T-helper 2 cell treated with Interferon-gamma antibody and Interleukin-4, amounts not matched to agents 100 ng/mL and 5 ng/mL, for 36 hours (primary cell): ENCODE results near the gene ZNF319. TPM values are rescaled to one million over a fixed set of nuclear protein-coding genes. Genes with fewer than 3 reads are reported as not detected.

Experiments
- intact Hi-C: fragments of 100-400 bp; cut with micrococcal nuclease; formaldehyde crosslinking; loops from one replicate; pipeline ENCODE4 v1.15.1; 2023
- total RNA-seq: library from RNA; stranded (reverse); gene quantifications from 2 replicates; pipeline ENCODE4 v1.2.3, GENCODE V29; 2022

The ZNF319 gene
- 16.1 and 16.7 TPM in 2 replicates for total RNA-seq

DNA sequence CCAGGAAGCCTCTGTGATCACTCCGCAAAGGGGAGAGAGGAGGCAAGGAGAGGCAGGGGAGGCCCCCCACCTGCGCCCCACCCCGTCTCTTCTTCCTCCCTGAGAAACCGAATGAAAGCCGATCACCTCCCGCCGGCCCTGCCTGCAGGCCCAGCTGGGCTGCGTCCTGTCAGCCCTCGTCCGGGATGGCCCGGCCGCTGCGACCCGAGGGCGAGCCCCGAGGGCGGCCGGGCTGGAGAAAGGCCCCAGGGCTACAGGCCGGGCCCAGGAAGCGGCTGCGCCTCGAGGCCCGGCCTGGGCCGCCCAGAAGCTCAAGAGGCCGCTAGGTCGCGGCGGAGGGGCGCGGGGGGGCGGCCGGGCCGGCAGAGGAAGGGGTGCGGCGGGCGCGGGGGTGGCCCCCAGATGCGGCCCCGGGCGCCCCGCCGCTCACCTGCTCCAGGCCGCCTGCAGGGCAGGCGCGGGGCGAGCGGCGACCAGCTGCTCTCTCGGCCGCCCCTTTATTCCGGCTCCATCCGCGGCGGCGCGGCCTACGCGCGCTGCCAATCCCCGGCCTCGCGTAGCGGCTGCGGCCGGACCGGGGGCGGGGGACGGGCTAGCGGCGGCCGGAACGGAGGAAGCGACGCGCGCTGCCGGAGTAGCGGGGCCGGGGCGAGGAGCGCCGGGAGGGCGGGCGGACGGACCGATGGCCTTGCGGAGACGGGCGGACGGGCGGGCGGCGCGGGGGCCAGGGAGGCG, at the start of gene ZNF319:
Gene ZNF319, minus strand, starts transcription at position 702 of the 735 bp plus-strand sequence. CDS start 2,407 bp downstream, outside the sequence.
- intact Hi-C loops, result loop anchor here (1.0 to 5.0 kb wide), 8 partner anchors 129 to 423 kb away; partner anchors contain the start of genes CFAP20, GINS3 and KATNB1

DNA sequence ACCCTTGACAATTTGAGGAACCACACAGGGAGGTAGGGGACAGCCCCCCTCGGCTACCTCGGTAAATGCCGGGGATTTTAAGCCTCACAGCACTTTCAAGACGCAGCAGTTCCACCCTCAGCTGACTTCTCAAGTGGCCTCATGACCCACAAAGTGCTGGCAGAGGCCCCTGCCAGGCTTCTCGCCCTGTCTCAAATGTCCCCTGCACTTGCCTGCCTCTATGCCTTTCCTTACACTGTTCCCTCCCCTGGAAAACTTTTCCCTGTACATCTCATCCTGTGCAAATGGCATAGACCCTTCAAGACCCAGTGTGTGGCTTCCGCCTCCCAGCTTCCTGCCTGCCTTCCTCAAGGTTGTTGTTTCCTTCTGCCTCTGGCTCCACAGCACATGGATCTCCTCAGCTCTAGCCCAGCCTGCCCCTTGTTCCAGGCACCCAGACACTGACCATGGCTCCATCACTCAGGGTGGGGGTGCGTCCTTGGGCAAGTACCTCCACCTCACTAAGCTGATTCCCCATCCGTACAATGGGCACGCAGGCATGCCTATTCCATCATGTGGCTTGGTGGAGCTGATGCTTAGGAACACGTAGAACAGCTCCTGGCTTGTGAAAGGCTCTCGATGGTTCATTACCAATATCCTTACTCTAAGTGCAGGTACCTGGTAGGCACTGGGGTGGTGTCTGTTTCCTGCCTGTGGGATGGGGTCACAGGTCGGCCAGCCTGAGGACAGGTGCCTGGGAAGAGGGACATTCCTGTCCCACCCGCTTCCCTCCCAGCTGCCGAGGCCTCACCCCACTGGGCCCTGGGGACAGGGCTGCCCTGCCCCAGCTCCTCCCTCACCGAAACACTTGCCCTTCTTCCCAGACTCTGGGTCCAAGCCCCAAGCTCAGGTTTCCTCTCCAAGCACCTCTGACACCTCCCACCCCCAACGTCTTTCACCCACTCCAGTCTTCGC, 49.0 kb upstream of the ZNF319 start:
- intact Hi-C loops, result no loop called here

DNA sequence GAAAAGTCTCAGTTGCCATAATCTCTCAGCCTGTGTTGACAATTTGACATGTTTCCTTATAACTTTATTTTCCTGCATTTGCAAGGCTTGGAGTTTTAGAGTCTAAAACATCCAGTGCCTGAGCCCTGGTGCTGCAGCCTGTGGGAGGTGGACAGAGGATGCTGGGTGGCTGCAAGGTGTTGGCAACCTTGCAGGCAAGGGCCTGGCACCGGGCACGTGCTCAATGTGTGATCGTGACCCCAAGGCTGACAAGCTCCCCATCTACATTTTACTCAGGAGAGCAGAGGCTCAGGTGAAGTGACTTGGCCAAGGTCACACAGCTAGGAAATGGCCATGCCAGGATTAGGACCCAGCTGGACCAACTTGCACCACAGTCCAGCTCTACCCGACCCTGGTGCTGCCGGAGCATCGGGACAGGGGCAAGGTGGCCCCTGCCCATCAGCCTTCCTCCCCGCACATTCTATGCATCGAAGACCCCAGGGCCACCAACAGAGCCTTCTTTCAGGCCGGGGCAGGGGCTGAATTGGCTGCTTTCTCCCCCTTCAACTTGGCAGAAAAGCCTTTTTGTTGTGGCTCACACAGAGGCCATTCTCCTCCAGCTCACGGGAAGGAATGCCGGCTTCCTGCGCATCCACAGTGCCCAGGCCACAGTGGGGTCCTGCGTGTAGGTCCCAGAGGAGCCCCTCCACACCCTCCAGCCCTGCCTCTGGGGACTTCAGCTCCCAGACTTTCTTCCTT, 48.2 kb upstream of the ZNF319 start:
- intact Hi-C loops, result no loop called here

DNA sequence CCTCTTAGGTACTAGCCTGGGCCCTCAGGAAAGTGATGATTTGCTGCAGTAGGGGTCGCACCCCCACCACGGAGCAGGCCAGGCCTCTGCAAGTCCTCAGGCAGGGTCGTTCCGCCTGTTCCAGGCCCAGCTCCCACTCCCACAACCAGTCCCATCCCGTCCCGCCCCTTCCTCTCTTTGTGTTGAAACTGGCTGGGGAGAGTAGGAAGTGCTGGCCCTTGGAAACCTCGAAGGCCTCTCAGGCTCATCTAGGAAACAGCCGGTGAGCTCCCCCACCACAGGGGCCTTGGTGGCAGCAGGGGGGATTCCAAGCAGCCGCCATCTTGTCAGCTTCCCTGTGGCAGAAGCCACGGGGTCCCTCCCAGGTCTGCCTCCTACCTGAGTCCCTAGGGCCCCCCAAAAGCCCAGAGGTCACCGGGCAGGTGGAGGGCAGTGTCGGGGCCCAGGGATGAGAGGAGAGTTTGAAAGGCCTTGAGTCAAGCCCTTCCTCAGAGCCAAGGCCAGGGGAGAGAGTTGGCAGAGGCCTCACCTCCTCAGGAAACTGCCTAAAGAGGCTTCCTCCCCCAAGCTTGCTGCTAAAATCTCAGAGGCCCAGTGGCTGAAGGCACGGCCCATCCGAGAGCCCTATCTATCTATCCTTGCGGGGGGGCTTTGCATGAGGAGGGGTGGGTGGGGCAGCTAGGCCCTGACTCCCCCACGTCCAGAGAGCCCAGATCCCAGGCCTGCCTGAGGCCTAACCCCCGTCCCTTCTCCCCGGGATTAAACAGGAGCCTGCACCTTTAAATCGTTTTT, 47.3 kb upstream of the ZNF319 start:
- intact Hi-C loops, result no loop called here

DNA sequence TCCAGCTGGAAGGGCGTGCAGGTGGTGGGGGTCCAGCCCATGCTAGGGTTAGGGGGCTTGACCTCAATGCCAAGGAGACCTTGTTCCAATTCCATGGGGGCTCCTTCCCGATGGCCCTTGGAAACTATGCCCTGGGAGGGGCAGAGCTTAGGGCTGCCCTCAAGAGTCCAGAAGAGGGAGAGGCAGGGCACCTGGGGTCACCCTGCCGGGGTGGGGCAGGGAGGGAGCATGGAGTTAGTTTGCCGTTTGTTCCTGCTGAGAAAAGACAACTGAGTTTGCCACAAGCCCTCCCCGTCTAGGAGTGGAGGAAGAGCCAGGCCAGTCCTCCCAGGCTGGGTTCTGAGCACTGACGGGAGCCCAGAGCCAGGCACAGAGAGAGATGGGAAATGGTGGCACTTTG, 46.5 kb upstream of the ZNF319 start:
- intact Hi-C loops, result no loop called here

DNA sequence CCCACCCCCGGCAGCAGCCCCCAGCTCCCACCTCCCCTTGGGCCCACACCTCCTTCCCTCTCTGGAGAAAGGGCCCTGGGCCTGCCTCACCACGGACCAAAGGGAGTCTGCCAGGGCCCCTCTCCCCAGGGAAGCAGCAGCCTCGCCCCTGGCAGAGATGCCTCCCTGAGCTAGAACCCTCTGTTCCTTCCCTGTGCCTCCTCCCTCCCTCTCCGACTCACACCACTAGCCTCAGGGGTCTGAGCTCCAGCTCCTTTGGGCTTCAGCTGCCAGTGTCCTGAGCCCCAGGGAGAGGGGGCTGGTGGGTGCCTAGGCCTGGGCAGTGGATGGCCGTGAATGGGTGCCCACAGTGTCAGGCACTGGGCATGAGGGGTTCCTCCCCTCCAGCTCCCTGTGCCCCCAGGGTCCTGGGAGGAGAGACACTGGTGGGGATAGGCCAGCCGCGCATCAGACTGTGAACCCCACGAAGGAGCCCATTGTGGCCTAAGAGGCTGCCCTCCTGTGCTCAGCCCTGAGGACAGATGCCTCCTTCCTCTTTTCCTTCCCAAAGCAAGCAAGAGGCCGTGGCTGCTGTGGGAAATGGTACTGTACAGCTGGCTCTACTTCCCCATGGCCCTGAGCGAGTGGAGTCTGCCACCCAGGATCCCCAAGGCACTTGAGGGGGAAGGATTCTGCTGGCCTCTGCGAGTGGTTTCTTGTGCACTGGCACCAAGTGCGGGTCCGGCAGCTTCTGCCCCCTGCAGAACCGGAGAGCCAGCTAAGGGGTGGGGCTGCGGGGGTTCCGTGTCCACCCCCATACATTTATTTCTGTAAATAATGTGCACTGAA, 45.8 kb upstream of the ZNF319 start:
- intact Hi-C loops, result no loop called here

DNA sequence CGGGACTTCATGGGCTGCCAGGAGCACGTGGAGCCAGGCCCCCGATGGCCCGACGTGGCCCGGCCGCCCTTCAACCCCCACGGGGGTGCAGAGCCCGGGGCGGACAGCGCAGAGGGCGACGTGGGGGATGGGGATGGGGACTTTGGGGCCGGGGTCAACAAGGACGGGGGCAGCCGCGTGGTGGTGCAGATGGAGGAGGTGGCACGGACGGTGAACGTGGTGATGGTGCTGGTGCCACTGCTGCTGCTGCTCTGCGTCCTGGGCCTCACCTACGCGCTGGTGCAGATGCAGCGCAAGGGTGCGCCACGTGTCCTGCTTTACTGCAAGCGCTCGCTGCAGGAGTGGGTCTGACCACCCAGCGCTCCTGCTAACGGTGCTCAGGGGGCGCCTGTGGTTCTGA, 44.6 kb upstream of the ZNF319 start:
- intact Hi-C loops, result no loop called here

DNA sequence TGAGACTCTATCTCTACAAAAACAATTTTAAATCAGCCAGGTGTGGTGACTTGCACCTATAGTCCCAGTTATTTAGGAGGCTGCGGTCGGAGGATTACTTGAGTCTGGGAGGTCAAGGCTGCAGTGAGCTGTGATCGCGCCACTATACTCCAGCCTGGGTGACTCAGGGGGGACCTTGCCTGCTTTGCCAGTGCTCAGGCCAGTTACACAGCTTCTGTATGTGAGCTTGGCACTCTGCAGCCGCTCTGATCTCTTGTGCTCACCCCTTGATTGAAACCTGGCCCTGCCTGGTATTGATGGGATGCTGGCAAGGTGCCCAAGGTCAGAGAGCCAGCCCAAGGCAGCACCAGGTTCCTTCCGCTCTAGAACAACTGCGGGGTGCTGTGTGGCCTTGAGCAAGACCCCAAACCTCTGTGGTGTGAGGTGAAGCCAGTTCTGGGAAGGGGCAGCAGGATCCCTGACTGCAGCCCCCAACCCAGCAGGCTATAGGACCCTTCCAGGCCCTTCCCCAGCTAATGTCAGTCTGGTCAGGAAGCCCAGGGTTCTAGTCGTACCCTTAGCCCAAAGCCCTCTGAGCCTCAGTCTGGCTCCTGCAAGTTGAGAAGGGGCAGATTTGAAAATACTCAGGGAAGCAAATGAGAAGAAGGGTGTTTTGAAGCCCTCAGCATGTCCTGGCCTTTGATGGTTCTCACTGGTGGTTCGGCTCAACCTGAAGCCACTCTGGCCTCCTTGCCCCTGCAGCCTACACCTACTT, 44.0 kb upstream of the ZNF319 start:
- intact Hi-C loops, result no loop called here

DNA sequence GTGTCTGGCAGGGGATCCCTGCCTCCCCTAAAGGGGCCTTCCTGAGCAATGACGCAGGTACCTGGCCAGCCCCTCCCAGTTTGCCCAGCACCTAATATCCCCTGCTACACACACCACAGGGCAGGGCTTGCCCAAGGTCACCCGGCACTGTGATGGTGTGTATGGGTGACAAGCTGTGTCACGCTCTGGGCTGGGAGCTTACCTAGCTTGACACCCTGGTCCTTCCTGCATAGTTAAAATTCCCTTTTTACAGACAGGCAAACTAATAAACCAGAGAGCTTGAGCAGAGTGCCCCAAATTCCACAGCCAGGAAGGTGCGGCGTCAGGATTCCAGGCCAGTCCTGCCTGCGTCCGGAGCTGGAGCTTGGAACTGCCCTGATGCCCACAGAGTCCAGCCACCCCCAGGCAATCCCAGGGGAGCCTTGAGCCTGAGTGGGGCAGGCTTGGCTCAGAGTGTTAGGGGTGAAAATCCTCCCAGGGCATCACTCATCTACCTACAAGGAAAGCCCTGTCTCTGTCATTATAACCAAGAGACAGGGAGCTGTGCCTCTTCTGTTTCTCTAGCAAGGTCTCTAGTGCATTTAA, 43.2 kb upstream of the ZNF319 start:
- intact Hi-C loops, result no loop called here

DNA sequence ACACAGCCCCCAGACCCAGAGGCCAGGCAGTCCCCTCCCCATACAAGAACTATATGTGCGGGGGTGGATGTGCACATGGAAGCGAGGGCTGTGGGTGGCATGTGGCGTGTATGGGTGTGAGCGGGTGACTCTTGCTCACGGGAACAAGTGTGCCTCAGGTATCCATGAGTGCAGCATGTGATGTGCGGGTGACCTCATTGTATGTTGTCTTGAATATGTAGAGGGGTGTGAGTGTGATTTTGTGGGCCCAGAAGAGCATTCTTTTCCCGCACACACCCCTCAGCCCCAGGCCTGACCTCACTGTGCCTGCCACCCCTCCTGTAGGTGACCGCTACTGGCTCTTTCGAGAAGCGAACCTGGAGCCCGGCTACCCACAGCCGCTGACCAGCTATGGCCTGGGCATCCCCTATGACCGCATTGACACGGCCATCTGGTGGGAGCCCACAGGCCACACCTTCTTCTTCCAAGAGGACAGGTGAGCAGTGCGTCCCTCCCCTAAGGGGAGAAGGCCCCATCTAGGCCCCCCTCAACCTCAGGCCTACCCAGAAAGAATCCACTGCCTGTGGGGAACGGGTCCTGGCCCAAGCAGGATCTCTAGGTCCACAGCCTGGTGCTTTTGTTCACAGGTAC, 42.5 kb upstream of the ZNF319 start:
- intact Hi-C loops, result no loop called here

DNA sequence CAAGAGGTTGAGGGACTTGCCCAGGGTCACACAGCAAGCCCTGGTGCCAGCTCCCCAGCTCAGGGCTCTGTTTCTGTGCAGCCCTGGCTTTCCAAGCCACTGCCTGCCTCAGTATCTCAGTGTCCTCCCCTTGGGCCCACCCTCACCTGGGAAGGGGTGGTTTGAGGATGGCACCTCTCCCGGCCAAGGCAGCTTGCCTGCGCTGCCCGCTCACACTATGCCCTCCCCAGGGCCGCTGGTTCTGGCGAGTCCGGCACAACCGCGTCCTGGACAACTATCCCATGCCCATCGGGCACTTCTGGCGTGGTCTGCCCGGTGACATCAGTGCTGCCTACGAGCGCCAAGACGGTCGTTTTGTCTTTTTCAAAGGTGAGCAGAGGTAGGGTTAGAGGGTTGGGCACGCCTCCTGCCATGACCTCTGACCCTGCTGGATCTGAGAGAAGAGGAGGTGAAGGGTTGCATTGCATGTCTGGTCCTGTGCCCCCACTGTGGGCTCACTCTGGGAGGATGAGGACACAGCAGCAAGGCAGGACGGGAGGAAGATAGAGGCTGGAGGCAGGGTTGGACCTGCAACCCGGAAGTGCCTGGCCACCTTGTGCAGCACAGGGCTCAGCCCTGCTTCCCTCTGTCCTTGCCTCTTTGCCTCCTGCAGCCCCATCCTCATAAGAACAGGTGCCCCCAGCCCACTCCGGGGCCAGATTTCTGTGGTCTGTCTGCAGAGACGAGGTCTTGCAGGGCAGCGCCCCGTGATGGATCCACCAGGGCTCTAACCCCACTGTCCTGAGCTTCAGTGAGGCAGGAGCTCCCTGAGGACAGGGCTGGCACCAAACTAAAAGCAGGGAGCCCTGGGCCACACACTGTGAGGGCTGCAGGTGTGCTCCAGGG, 41.8 kb upstream of the ZNF319 start:
- intact Hi-C loops, result no loop called here

DNA sequence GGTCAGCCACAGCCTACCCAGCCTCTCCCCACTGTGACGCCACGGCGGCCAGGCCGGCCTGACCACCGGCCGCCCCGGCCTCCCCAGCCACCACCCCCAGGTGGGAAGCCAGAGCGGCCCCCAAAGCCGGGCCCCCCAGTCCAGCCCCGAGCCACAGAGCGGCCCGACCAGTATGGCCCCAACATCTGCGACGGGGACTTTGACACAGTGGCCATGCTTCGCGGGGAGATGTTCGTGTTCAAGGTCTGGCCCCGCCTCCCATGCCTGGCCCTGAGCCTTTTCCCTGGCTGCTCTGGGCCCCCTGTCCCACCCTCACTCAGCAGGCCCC, 41.1 kb upstream of the ZNF319 start:
- intact Hi-C loops, result no loop called here

DNA sequence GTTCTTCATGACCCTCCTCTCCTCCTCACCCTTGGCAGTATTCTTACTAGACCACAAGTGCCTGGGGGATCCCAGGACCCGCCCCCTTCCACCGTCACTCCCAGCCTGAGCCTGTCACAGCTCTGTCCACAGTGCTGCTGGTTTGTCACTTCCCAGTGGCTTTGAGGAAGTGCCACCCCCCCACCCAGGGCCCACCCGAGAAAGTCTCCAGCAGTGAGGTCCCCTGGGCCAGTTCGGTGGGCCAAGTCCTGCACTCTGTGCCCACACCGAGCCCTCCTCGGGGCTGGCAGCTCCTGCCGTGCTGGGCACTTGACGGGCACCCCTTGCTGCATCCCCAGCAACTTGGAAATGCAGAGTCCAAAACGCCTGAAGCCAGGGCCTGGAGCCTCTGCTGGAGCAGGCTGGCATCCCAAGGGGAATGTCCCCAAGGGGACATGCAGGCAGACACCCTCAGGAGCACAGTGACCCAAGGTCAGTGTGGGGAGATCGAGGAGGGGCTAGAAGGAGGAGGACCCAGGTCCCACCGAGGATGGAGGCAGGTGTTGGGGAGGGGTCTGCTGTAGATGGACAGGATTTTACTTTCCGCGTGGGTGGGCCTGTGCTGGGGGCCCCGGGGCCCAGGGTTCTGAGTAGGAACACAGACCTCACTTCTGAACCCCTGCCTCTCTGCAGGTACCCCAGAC, 40.6 kb upstream of the ZNF319 start:
- intact Hi-C loops, result no loop called here

DNA sequence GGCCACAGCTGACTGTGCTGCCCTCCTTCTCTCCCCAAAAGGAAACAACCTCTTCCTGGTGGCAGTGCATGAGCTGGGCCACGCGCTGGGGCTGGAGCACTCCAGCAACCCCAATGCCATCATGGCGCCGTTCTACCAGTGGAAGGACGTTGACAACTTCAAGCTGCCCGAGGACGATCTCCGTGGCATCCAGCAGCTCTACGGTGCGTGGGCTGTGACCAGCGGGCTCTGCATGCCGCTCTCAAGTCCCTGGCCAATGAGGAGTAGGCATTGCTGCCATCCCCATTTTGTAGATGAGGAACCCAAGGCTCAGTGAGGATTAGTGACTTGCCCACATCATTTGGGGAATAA, 40.0 kb upstream of the ZNF319 start:
- intact Hi-C loops, result no loop called here

DNA sequence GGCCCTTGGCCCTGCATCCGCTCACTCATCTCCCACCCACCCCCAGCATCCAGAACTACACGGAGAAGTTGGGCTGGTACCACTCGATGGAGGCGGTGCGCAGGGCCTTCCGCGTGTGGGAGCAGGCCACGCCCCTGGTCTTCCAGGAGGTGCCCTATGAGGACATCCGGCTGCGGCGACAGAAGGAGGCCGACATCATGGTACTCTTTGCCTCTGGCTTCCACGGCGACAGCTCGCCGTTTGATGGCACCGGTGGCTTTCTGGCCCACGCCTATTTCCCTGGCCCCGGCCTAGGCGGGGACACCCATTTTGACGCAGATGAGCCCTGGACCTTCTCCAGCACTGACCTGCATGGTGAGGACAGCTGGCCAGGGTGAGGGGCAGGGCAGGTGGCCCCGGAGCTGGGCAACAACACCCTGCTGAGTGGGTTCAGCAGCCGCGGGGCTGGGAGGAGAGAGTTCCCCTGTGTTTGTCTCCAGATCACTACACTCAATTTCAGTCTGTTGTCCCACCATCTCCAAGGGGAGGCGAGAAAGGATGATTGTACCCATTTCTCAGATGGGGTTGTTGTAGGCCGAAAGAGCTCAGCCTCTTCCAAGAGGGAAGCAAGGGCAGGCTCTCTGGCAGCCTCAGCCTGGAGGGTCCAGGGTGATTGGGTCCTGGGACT, 39.5 kb upstream of the ZNF319 start:
- intact Hi-C loops, result no loop called here

DNA sequence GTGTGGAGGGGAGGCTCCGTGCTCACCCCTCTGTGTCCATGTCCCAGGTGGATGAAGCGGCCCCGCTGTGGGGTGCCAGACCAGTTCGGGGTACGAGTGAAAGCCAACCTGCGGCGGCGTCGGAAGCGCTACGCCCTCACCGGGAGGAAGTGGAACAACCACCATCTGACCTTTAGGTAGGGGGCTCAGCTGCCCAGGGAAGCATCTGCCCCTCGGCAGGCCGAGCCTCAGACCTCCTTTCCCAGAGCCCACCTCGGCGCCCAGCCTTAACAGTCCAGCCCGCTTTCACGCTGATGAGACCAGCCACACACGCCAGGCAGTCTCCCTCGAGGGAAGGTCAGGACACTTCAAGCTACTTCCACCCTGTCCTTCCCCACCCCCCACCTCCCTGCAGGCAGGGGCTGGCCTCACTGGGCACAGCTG, 37.8 kb upstream of the ZNF319 start:
- intact Hi-C loops, result no loop called here
